ENCODE data around the gene PEX3. TPM values are rescaled to one million over a fixed set of nuclear protein-coding genes. Genes with fewer than 3 reads are reported as not detected.

The PEX3 gene
- total RNA-seq, 1 donor: 11.3 TPM

- no peak for DNase-seq (ENCODE audit: low read depth in 2 of 3, low spot score in 2 of 3)
Observed at GRCh38 chr6:143535189-143535614, 84.6 kb downstream of the PEX3 start.

- DNase-seq (ENCODE audit: low read depth in 2 of 3, low spot score in 2 of 3): peak in 2 of 3 donors; percentile 42 to 46
Observed at GRCh38 chr6:143536461-143536865, 85.9 kb downstream of the PEX3 start.

GRCh38 chr6:143536866-143537691, 86.5 kb downstream of the PEX3 start:
- DNase-seq (ENCODE audit: low read depth in 2 of 3, low spot score in 2 of 3): peak in 2 of 3 donors; percentile 81 to 82

GRCh38 chr6:143538374-143538773, 87.8 kb downstream of the PEX3 start:
- DNase-seq (ENCODE audit: low read depth in 2 of 3, low spot score in 2 of 3): no peak

- no peak for DNase-seq (ENCODE audit: low read depth in 2 of 3, low spot score in 2 of 3)
Observed at GRCh38 chr6:143539106-143539505, 88.5 kb downstream of the PEX3 start.

GRCh38 chr6:143539734-143540133, 89.1 kb downstream of the PEX3 start:
- DNase-seq (ENCODE audit: low read depth in 2 of 3, low spot score in 2 of 3): no peak

DNA sequence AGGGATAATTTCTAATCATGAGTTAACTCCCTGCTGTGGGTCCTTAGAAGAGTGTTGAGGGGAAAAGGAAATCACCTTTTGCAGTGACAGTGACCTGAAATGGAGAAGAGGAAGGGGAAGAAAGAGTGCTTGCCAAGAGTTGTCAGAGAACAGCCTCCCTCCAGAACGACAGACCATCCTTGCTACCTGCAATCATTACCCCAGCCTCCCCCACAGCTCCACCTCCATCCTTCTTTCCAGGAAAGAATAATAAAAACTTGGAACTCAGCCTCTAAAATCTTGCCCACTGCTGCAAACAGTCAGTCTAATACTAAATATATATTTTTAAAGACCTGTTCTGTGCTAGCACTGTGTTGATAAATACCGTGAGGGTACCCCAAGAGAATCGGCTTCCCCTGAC, 89.6 kb downstream of the PEX3 start:
- DNase-seq (ENCODE audit: low read depth in 2 of 3, low spot score in 2 of 3): no peak

Small RNA genes lying within 50 kb of the gene (small RNA-seq; reads per million reads assigned to genes)
- gene RNA5SP221: not detected

Other genes starting within 250 kb of the PEX3 start
- gene ADAT2, start 110 bp upstream of the PEX3 start, total RNA-seq: 2.2 TPM
- gene FUCA2, start 60.9 kb downstream of the PEX3 start, total RNA-seq: 7.8 TPM
- 15.1 TPM for gene PHACTR2, start 227.2 kb downstream of the PEX3 start, total RNA-seq